HFF-Myc (cell line): Measurements from ENCODE around the gene PTDSS2.

Source experiments
- DNase-seq: peaks from one replicate; pipeline ENCODE4 v3.0.0-alpha.2; 2011; ENCODE audit warnings: low read depth; ENCODE audit errors: extremely low read depth
- H3K4me3 ChIP-seq: replicated peaks from 2 replicates; pipeline ENCODE4 v1.5.1; 2011; ENCODE audit warnings: low read depth, mild to moderate bottlenecking, control low read depth, low read length
- CTCF ChIP-seq: IDR thresholded peaks from 2 replicates; pipeline ENCODE4 v1.5.1; 2012; ENCODE audit warnings: mild to moderate bottlenecking, low read depth, low read length, control low read depth; ENCODE audit errors: missing control alignments

PTDSS2 gene

GRCh38 chr11:416051-416756 lies 33.9 kb upstream of the PTDSS2 start:
- no peak for DNase-seq
- no peak for TF ChIP-seq CTCF
- H3K4me3 ChIP-seq, result peak overlapping the region; percentile 29

GRCh38 chr11:416757-417621 lies 33.1 kb upstream of the PTDSS2 start:
- DNase-seq, result no peak
- TF ChIP-seq CTCF, result no peak
- H3K4me3 ChIP-seq, result peak overlapping the region; percentile 29

GRCh38 chr11:417652-418342 lies 32.3 kb upstream of the PTDSS2 start:
- no peak overlapping the region for H3K4me3 ChIP-seq
- TF ChIP-seq CTCF, result no peak
- no peak for DNase-seq

- TF ChIP-seq CTCF, result no peak
- H3K4me3 ChIP-seq, result no peak overlapping the region
- DNase-seq, result no peak
These were observed 31.5 kb upstream of the PTDSS2 start for GRCh38 chr11:418343-419247.

- no peak for TF ChIP-seq CTCF
- DNase-seq, result no peak
- H3K4me3 ChIP-seq, result no peak overlapping the region
These were observed 30.7 kb upstream of the PTDSS2 start for GRCh38 chr11:419248-420005.
